Activated T-helper 1 cell treated with Interleukin-2 at 50 U/mL for 16 hours (primary cell): ENCODE measurements around the gene PLCD4.

ENCODE experiments used
- DNase-seq: peaks from one replicate; pipeline ENCODE4 v3.0.0-alpha.2; 2020; ENCODE audit warnings: low read depth

Gene PLCD4

DNA sequence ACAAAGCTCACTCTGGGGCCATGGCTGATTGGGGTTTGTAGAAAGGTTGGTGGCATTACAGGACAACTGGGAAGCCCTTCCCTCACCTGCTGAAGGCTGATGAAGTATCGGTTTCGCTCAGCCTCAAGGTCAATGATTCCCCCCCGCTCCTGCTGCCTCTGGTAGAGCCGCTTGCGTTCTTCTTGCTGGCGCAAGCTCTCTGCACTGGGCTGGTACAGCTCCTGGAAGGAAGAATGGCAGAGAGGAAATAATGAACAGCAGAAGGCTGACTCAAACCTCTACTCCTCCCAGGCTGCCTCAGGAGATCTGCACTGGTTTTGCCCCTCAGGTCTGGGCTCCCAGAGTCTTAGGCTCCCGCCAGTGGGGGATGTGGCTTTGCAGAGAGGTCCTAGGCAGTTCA is 57.0 kb downstream of the PLCD4 start:
- DNase-seq: no peak

DNA sequence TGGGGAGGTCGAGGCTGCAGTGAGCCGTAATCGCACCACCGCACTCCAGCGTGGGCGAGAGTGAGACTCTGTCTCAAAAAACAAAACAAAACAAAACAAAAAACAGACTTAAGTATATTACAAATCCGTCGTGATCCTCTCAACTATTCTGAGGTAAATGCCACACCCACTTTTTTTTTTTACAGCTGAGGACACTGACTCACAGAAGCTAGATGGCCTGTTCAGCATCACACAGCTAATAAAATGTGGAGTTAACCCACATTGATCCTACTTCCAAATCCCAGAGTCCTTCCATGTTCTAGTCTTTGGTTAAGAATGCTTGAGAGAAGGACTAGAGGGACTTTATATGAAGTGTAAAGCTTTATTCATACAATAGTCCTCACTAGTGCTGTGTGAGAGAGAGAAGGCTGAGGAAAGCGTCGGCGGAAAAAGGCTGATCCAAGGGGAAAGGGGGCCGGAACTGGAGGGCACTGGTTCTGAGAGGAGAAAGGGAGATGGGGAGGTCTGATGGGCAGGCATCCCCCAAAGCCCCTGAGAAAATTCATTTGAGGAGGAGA is 63.5 kb downstream of the PLCD4 start:
- no peak for DNase-seq

DNA sequence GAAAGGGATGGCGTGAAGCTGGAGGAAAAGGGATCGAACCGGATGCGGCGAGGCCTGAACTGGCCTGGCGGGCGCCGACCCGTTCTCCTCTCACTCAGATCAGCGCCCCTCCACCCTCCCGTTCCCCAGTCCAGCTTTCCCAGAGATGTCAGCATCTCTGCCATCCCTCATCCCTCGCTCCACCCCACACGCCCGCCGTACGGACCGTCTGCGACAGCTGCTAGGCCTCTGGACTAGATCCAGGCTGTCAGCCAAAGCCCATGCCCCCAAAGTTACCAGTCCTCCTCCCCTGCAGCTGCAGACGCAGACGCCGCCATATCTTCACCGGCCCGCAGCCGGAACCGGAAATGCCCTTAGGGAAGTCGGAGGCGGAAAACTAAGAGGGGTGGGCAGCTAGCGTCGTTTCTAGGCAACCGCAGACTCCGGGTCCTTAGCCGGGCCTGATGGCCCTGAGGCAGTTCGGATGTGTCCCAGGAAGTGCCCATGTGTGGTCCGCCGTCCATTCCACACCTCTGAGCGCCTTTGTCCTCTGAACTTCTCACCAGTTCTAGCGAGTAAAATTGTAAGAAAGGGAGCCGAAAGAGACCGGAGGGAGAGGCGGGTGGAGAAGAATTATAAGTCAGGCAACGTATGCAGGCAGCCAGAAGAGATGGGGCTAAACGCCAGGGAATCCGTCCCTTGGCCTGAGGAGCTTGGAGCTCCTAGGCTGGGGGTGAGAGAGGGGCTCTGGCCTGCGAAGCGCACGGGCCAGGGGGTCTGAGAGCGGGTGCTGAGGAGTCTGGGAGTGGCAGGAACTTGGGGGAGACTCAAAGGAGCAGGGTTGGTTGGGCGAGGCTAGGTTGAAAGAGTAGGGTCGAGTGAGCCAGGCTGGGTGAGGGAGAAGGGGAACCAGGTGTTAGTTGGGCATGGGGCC is 64.2 kb downstream of the PLCD4 start, which contains the start of the genes RNF25 and STK36:
Gene RNF25 (minus strand): TSS at position 349 of the 913 bp plus-strand sequence. CDS start 32 bp downstream, at position 317.
Gene STK36 (plus strand): TSS at position 433 of the 913 bp plus-strand sequence. CDS start 744 bp downstream, outside the sequence.
- DNase-seq: peak; percentile 73

DNA sequence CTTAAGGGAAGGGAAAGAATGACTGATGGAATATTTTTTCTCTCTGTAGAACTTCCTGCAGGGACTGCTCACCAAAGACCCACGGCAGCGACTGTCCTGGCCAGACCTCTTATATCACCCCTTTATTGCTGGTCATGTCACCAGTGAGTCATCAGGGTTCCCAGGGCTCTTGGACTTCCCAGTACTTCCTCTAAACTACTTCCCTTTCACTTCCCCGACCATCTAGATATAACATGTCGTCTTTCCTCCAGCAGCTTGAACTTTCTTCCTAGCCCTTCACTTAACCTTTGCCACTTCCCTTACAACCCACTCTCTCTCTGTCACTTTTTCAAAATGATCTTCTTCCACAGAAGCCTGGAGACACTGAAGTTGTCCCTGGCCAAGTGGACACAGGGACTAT is 71.4 kb downstream of the PLCD4 start:
- no peak for DNase-seq

DNA sequence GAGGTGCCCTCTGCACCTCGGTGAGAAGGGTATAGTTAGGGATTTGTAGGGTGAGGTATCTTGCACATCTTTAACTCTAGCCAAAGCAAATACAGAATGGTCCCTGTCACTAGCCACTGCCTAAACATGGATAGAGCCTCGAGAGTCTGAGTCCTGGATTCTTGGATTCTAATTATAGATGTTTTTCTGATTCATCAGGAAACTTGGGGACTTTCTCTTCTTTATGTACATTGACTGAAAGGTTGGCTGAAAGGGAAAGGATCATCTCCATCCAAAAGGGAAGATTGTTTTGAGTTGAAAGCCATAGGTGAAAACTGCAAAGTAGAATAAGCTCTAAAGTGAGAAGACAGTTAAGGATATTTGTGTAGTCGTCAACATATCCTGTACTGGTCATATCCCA is 72.4 kb downstream of the PLCD4 start:
- no peak for DNase-seq
